ENCODE data around the gene TSHB.
"Not testable (repeated sequence)": the region's sequence is repeated elsewhere in the genome, so short reads cannot be mapped to it uniquely, and the experiment has no call there.

The TSHB gene

GRCh38 chr1:115029526-115029925, at the start of gene TSHB:
TSS of gene TSHB (plus strand) at chr1:115029826. CDS start at chr1:115033363, 3,537 bp downstream.
- no peak for DNase-seq

DNA sequence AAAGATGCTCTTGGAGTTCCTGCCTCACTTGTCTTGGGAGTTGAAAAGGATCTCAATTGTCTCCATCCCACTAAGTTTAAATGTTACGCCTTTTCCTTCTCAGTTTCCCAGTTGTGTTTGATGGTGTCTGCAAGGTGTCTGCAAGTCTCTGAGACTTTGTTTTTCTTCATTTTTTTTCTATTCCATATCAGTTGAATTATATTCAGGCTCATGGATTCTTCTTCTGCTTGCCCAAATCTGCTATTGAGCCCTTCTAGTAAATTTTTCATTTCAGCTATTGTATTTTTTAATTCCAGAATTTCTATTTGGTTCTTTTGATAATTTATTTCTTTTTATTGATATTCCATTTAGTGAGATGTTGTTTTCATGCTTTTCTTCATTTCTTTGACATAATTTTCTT, 47.4 kb upstream of the TSHB start:
- no peak for DNase-seq

- DNase-seq, result no peak
Measured at GRCh38 chr1:114986286-114986685, 43.3 kb upstream of the TSHB start.

GRCh38 chr1:114988095-114988494, 41.5 kb upstream of the TSHB start:
- no peak for DNase-seq

DNA sequence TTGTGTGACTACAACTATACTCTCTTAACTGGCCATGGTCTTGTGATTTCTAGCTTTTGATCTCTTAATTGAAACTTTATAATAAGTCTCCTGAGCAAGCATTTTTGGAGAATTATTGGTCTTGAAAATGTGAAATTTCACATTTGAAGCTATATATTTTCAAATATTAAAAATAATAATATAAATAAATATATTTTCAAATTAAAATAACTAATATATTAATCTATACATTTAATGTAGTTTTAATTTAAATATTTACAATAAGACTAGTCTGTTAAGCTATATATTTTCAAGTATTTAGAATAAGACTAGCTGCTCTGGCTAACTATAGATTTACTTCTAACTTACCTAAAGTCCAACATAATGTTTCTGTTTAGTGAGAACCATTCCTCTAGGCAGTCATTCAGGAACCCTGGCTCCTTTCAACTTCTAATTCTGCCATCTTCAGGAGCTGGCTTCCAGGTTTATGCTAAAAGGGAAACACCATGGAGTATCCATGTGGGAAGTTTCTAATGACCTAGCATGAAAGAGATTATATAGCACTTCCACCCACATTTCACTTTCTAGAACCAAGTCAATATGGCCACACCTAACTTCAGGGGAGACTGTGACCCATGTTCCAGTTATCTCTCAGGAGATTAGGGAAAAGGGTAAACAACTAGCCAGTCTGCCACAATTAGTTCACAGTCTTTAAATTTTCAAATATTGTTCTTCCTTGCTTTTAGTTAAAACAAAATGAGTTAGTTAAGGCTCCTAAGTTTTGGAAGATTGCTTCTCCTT, 31.9 kb upstream of the TSHB start:
- no peak for DNase-seq

GRCh38 chr1:115006191-115006590, 23.4 kb upstream of the TSHB start:
- no peak for DNase-seq

- no peak for DNase-seq
Measured at GRCh38 chr1:115012006-115012405, 17.6 kb upstream of the TSHB start.

GRCh38 chr1:115012434-115012833, 17.2 kb upstream of the TSHB start:
- no peak for DNase-seq

- no peak for DNase-seq
Measured at GRCh38 chr1:115013792-115014191, 15.8 kb upstream of the TSHB start.

DNA sequence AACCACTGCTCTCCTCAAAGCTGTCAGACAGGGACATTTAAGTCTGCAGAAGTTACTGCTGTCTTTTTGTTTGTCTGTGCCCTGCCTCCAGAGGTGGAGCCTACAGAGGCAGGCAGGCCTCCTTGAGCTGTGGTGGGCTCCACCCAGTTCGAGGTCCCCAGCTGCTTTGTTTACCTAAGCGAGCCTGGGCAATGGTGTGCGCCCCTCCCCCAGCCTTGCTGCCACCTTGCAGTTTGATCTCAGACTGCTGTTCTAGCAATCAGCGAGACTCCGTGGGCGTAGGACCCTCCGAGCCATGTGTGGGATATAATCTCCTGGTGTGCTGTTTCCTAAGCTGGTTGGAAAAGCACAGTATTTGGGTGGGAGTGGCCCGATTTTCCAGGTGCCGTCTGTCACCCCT, 10.1 kb upstream of the TSHB start:
- not testable (repeated sequence) for DNase-seq

- DNase-seq, result no peak
Measured at GRCh38 chr1:115021145-115021544, 8.5 kb upstream of the TSHB start.

DNA sequence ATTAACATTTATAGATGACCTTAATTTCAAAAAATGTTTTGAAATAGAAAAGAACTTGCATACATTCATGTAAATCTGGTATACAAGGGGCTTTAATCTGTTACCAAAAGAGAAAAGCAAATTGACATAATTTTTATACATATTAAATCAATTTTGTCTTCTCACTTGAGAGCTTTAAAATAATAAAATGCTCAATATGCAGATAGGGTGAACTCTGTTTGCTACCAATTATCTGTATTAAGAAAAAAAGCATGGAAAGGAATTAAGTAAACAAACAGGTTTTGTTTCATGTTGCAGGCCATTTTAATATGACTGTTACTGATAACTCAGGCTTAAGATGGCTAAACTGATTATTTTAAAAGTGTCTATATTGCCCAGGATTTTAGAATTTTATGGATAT, 6.0 kb upstream of the TSHB start:
- no peak for DNase-seq

- no peak for DNase-seq
Measured at GRCh38 chr1:115031595-115031994, 2.0 kb downstream of the TSHB start.

DNA sequence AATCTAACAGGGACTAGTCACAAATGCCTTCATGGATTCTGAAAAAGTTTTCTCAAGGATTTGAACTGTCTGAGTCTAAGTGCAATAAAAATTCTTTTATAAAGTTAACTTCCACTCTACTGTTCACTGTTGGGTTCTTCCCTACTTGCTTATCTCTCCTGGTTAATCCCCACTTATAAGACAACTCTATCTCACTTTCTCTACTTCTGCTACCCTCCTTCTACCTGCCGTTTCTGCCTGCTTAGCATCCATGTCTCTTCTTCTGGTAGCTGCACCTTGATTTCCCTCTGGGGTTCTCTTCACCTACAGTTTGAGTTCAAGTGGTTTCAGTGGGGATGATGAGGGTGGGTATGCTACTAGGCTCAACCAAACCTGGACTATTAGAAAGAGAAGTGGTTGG, 6.0 kb downstream of the TSHB start:
- DNase-seq, result no peak

- no peak for DNase-seq
Measured at GRCh38 chr1:115036814-115037507, 7.3 kb downstream of the TSHB start.

DNA sequence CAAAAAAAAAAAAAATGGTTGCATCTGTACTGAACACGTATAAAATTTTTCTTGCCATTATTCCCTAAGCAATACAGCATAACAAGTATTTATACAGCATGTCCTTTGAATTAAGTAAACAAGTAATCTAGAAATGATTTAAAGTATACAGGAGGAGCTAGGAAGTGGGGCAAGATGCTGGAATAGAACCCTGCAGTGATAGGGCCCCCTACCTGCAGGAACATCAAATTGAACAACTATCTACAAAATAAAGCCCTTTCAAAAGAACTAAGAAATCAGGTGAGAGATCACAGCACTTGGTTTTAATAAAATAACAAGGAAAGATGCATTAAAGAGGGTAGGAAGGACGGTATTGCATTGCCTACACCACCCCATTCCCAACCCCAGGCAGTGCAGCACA, 10.9 kb downstream of the TSHB start:
- DNase-seq, result no peak

- DNase-seq, result no peak
Measured at GRCh38 chr1:115041654-115042053, 12.0 kb downstream of the TSHB start.

- DNase-seq, result no peak
Measured at GRCh38 chr1:115046751-115047150, 17.1 kb downstream of the TSHB start.

DNA sequence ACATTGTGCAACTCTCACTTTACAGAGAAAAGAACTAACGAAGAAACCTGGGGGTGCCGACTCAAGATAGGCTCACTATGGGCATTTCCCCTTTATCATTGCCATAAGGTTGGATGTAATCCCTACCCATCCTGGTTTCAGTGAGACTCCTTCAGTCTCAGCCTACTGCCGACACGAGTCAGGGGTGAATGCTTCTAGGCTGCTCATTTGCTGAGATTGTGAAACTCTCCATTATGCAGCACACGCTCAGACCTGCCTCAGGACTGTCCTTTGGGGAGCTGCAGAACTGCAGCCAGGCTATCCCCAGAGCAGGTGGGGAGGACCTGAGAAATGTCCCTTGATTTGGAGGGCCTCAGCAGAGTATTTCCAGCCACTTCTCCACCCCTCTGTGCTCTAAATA, 22.2 kb downstream of the TSHB start:
- DNase-seq, result no peak

GRCh38 chr1:115052454-115053083, 22.9 kb downstream of the TSHB start:
- DNase-seq, result peak; percentile 70

GRCh38 chr1:115056395-115056798, 26.8 kb downstream of the TSHB start:
- DNase-seq, result no peak

- no peak for DNase-seq
Measured at GRCh38 chr1:115057661-115058254, 28.1 kb downstream of the TSHB start.

GRCh38 chr1:115059316-115059715, 29.7 kb downstream of the TSHB start:
- DNase-seq, result no peak

DNA sequence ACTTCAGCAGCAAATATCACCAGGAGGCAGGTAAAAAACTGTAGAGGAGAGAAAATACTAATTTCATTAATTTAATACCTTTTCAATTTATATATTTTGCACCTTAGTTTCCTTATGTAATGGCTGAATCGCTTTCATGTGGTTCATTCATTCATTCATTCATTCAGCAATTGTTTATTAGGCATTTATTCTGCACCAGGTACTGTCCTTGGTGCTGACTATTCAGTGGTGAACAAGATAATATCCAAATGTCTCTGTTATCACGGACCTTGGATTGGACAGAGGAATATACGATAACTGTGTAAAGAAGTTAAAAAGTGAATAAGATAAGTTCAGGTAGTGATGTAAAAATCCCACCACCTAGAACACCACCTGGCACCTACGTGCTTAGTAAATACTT, 30.9 kb downstream of the TSHB start:
- DNase-seq, result no peak
